KOPT-K1 (cell line): ENCODE results near the gene PTPRO.

Experiments used
- H3K27ac ChIP-seq: fragments of 200-600 bp; sonication (generic); 2 replicates; pipeline ENCODE4 v1.5.1; 2016; ENCODE audit warnings: antibody characterized with exemption, mild to moderate bottlenecking, low read depth, low read length; ENCODE audit not compliant: poor library complexity, severe bottlenecking
- H3K36me3 ChIP-seq: fragments of 200-600 bp; sonication (generic); 2 replicates; pipeline ENCODE4 v1.5.1; 2017; ENCODE audit warnings: antibody characterized with exemption, mild to moderate bottlenecking, low read length, moderate library complexity; ENCODE audit not compliant: insufficient read depth
- H3K9me3 ChIP-seq: fragments of 200-600 bp; sonication (generic); 2 replicates; pipeline ENCODE4 v1.5.1; 2017; ENCODE audit warnings: antibody characterized with exemption, low read length, mild to moderate bottlenecking; ENCODE audit not compliant: insufficient read depth, poor library complexity, severe bottlenecking

The PTPRO gene

GRCh38 chr12:15393037-15393436 lies 70.7 kb downstream of the PTPRO start:
- H3K36me3 ChIP-seq: no peaks in the 10 kb centered on the region
- no peak overlapping the region for H3K27ac ChIP-seq
- H3K9me3 ChIP-seq: no peaks in the 10 kb centered on the region

DNA sequence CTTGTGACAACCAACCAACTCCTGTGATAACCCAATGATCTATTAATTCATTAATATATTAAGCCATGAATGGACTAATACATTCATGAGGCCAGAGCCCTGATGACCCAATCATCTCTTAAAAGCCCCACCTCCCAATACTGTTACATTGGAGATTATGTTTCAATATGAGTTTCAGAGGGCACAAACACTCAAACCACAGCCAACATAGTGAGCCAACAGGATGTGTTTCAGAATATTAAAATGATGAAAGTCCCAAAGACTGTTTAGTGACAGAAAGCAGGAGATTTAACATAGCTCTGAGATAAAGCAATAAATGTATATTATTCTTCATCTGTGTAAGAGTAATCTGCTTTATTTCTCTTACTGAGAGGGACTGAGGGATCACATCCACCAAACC lies 71.7 kb downstream of the PTPRO start:
- H3K9me3 ChIP-seq: no peaks in the 10 kb centered on the region
- H3K36me3 ChIP-seq: no peaks in the 10 kb centered on the region
- H3K27ac ChIP-seq: no peak overlapping the region

DNA sequence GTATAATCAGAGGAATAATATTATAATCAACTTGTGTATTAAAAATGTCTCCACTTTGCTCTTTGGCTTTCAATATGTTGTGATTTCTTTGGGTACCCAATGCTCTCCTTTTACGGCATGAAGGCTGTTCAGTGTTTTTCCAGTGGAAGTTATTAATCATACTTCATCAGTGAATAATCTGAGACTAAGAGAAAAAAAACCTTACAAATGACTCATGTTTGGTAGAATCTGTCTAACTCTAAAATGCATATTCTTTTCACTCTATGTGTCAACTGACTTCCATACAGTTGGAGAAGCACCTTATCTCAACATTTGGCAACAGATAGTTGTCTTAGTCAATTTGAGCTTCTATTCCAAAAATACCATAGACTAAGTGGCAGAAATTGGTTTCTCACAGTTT lies 82.2 kb downstream of the PTPRO start:
- Histone ChIP-seq H3K36me3 (no peaks in the 10 kb centered on the region), H3K27ac (no peak overlapping the region)

GRCh38 chr12:15405606-15406005 lies 83.3 kb downstream of the PTPRO start:
- Histone ChIP-seq H3K36me3 (no peaks in the 10 kb centered on the region), H3K9me3 (no peaks in the 10 kb centered on the region), H3K27ac (no peak overlapping the region)

More for the DNA sequence above, 82.2 kb downstream of the PTPRO start:
- H3K9me3 ChIP-seq: no peaks in the 10 kb centered on the region

DNA sequence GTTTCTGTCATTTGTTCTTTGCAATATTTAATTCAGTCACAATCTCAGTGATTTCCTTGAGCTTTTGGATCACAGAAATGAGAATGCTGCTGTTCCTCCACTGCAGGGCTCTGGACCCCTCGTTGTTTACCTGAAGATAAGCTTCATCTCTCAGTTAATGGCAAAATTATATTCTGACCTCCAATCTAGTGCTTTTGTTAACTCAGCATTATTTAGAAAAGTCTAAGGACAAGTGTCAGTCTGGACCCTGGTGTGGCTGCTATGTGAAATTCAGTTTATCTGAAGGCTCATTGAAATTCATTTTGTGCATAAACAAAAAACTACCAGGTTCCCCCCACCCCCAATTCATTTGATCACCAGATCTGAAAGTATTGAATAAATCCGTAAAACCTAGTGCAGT lies 84.7 kb downstream of the PTPRO start:
- no peaks in the 10 kb centered on the region for H3K9me3 ChIP-seq
- no peak overlapping the region for H3K27ac ChIP-seq
- no peaks in the 10 kb centered on the region for H3K36me3 ChIP-seq

DNA sequence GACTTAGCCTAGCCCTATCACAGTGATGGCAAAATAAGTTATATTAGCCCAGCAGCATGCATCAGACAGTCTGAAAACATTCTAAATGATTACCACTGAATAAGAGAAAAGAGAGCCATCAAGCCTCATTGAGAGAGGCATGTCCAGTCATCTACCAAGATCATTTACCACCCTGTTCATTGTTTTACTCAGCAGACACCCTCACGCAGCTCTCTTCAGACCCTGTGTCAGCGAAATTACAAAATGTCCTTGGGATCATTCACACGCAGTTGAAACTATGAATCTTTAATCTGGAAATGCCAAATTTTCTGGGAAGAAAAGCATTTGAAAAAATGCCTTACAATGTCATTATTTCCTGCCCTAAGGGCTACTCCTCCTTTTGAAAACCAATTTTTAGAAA lies 89.5 kb downstream of the PTPRO start:
- Histone ChIP-seq H3K36me3 (no peaks in the 10 kb centered on the region), H3K27ac (no peak overlapping the region), H3K9me3 (no peaks in the 10 kb centered on the region)

DNA sequence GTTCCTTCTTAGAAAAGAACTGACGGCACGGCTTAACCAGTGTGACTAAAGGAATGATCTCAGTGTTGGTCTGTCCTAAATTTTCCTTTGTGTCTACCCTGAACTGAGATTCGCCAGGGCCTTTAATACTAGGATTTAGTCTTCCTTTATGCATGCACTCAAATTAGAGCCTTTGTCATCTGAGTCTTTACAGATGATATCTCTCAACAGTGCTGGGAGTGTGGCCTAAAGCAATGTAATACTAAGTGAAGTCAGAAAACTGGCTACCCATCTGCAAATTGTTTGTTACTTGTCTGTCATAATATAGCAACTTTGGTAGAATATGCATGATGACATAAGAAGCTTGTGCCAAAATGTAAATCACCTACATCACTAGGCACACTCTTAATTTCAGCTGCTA lies 95.4 kb downstream of the PTPRO start:
- no peaks in the 10 kb centered on the region for H3K36me3 ChIP-seq
- H3K9me3 ChIP-seq: no peaks in the 10 kb centered on the region
- H3K27ac ChIP-seq: no peak overlapping the region

DNA sequence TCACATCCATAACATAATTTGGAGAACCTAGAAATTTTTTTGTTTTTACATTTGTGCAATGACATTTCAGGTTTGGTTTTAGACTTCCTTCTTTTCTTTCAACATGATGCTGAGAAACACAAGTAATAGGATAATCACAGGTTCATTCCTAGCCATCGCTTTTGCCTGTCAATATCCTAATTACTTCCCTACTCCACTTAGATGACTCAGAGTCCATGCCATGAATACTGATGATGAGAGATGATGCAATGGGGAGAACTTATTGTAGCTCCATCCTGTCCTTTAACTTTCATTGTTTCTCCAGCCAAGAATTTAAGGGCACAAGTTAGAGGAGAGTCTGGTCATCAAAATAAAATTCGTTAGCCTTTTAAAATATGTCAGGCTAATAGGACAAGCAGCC lies 101.3 kb downstream of the PTPRO start:
- no peaks in the 10 kb centered on the region for H3K9me3 ChIP-seq
- H3K36me3 ChIP-seq: no peaks in the 10 kb centered on the region
- no peak overlapping the region for H3K27ac ChIP-seq

- H3K9me3 ChIP-seq: no peaks in the 10 kb centered on the region
- no peak overlapping the region for H3K27ac ChIP-seq
Observed at GRCh38 chr12:15427913-15428312, 105.6 kb downstream of the PTPRO start.

GRCh38 chr12:15428632-15429031 lies 106.3 kb downstream of the PTPRO start:
- H3K9me3 ChIP-seq: no peaks in the 10 kb centered on the region
- H3K36me3 ChIP-seq: no peaks in the 10 kb centered on the region
- no peak overlapping the region for H3K27ac ChIP-seq

More at GRCh38 chr12:15427913-15428312, 105.6 kb downstream of the PTPRO start:
- H3K36me3 ChIP-seq: no peaks in the 10 kb centered on the region

DNA sequence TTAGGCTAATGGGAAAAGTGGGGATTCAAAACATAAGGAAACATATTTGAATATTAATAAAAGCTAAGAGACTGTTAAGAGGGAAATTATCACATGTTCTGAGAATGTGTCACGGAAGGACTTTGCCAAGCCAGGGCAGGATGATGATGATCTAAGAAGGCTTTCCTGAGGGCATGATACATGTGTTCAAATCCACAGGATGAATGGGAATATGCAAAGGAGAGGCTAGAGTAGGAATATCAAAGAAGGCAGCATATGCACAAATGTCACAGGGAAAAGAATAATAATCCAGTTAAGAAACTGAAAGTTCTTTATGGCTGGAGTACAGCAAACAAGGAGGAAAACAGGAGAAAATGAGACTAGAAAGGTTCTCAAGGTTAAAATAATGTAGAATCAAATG lies 107.0 kb downstream of the PTPRO start:
- no peak overlapping the region for H3K27ac ChIP-seq
- no peaks in the 10 kb centered on the region for H3K9me3 ChIP-seq
- H3K36me3 ChIP-seq: no peaks in the 10 kb centered on the region

- no peaks in the 10 kb centered on the region for H3K36me3 ChIP-seq
- H3K9me3 ChIP-seq: no peaks in the 10 kb centered on the region
- no peak overlapping the region for H3K27ac ChIP-seq
Observed at GRCh38 chr12:15435597-15435996, 113.3 kb downstream of the PTPRO start.

DNA sequence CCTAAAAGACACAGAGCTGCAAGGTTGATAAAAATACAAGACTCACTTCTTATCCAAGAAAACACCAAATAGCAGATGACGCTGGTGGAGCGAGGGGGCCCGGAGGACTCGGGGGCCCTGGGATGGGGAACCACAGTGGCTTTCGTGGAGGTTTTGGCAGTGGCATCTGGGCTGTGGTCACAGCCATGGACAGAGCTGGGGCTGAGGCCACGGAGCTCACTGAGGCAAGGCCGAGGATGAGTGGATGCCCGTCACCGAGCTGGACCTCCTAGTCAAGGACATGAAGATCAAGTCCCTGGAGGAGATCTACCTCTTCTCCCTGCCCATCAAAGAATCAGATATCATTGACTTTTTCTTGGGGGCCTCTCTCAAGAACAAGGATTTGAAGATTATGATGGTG lies 117.2 kb downstream of the PTPRO start:
- Histone ChIP-seq H3K27ac (no peak overlapping the region), H3K36me3 (no peaks in the 10 kb centered on the region), H3K9me3 (no peaks in the 10 kb centered on the region)

DNA sequence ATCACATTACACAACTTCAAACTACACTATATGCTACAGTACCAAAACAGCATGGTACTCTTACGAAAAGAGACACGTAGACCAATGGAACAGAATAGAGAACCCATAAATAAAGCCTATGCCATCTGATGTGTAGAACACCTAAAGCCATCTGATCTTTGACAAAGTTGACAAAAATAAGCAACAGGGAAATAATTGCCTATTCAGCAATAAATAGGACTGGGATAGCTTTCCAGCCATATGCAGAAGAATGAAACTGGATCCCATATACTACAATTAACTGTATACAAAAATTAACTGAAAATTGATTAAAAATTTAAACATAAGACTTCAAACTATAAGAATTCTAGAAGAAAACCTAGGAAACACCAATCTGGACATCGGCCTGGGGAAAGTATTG lies 120.7 kb downstream of the PTPRO start:
- no peaks in the 10 kb centered on the region for H3K9me3 ChIP-seq
- no peaks in the 10 kb centered on the region for H3K36me3 ChIP-seq
- no peak overlapping the region for H3K27ac ChIP-seq

GRCh38 chr12:15443611-15444010 lies 121.3 kb downstream of the PTPRO start:
- no peak overlapping the region for H3K27ac ChIP-seq
- no peaks in the 10 kb centered on the region for H3K36me3 ChIP-seq
- no peaks in the 10 kb centered on the region for H3K9me3 ChIP-seq

- no peak overlapping the region for H3K27ac ChIP-seq
- no peaks in the 10 kb centered on the region for H3K9me3 ChIP-seq
- H3K36me3 ChIP-seq: no peaks in the 10 kb centered on the region
Observed at GRCh38 chr12:15444523-15444922, 122.2 kb downstream of the PTPRO start.

- Histone ChIP-seq H3K27ac (no peak overlapping the region), H3K9me3 (no peaks in the 10 kb centered on the region), H3K36me3 (no peaks in the 10 kb centered on the region)
Observed at GRCh38 chr12:15446807-15447206, 124.5 kb downstream of the PTPRO start.
